ENCODE measurements around the gene PHYHD1.
"Not testable (repeated sequence)": the region's sequence is repeated elsewhere in the genome, so short reads cannot be mapped to it uniquely, and the experiment has no call there.

The PHYHD1 gene

GRCh38 chr9:128940946-128941755, 20.4 kb downstream of the PHYHD1 start:
- Histone ChIP-seq H3K4me1 (ENCODE audit: control insufficient read depth, insufficient read depth, low read length) (no peaks in the 10 kb centered on the region), H3K27me3 (ENCODE audit: control insufficient read depth, insufficient read depth, low read length, poor library complexity, severe bottlenecking) (no peaks in the 10 kb centered on the region), H3K4me3 (ENCODE audit: insufficient read depth, low read depth, low read length) (no peak overlapping the region), H3K36me3 (ENCODE audit: control insufficient read depth, insufficient read depth, low read length) (no peaks in the 10 kb centered on the region), H3K27ac (ENCODE audit: insufficient read depth, low read depth, low read length, poor library complexity, severe bottlenecking) (no peak overlapping the region), H3K9me3 (ENCODE audit: control insufficient read depth, low read length) (no peaks in the 10 kb centered on the region)
- 93 to 94% methylated on average over 12 of the region's 12 CpGs for WGBS, 2 experiments

GRCh38 chr9:128943832-128944620, 23.2 kb downstream of the PHYHD1 start:
- no peaks in the 10 kb centered on the region for H3K9me3 ChIP-seq (ENCODE audit: control insufficient read depth, low read length)
- no peaks in the 10 kb centered on the region for H3K4me1 ChIP-seq (ENCODE audit: control insufficient read depth, insufficient read depth, low read length)
- no peaks in the 10 kb centered on the region for H3K36me3 ChIP-seq (ENCODE audit: control insufficient read depth, insufficient read depth, low read length)
- no peaks in the 10 kb centered on the region for H3K27me3 ChIP-seq (ENCODE audit: control insufficient read depth, insufficient read depth, low read length, poor library complexity, severe bottlenecking)
- WGBS, 2 experiments = 90 to 95% methylated on average over 6 to 7 of the region's 7 CpGs
- no peak overlapping the region for H3K27ac ChIP-seq (ENCODE audit: insufficient read depth, low read depth, low read length, poor library complexity, severe bottlenecking)
- no peak overlapping the region for H3K4me3 ChIP-seq (ENCODE audit: insufficient read depth, low read depth, low read length)

- not testable (repeated sequence) for H3K4me1 ChIP-seq (ENCODE audit: control insufficient read depth, insufficient read depth, low read length); H3K4me3 ChIP-seq (ENCODE audit: insufficient read depth, low read depth, low read length); H3K27ac ChIP-seq (ENCODE audit: insufficient read depth, low read depth, low read length, poor library complexity, severe bottlenecking); H3K9me3 ChIP-seq (ENCODE audit: control insufficient read depth, low read length); H3K36me3 ChIP-seq (ENCODE audit: control insufficient read depth, insufficient read depth, low read length); H3K27me3 ChIP-seq (ENCODE audit: control insufficient read depth, insufficient read depth, low read length, poor library complexity, severe bottlenecking)
- WGBS, 2 experiments = 92 to 95% methylated on average over 7 of the region's 7 CpGs
Measured at GRCh38 chr9:128944966-128945365, 24.2 kb downstream of the PHYHD1 start.

GRCh38 chr9:128945798-128946501, 25.2 kb downstream of the PHYHD1 start:
- Histone ChIP-seq H3K4me1 (ENCODE audit: control insufficient read depth, insufficient read depth, low read length) (no peaks in the 10 kb centered on the region), H3K36me3 (ENCODE audit: control insufficient read depth, insufficient read depth, low read length) (no peaks in the 10 kb centered on the region), H3K27ac (ENCODE audit: insufficient read depth, low read depth, low read length, poor library complexity, severe bottlenecking) (no peak overlapping the region), H3K4me3 (ENCODE audit: insufficient read depth, low read depth, low read length) (peak overlapping the region; percentile 91), H3K27me3 (ENCODE audit: control insufficient read depth, insufficient read depth, low read length, poor library complexity, severe bottlenecking) (no peaks in the 10 kb centered on the region), H3K9me3 (ENCODE audit: control insufficient read depth, low read length) (no peaks in the 10 kb centered on the region)
- 97% methylated on average over 19 of the region's 19 CpGs for WGBS, 2 experiments

GRCh38 chr9:128946571-128947276, 25.9 kb downstream of the PHYHD1 start:
- WGBS, 2 experiments = 41% methylated on average over 30 of the region's 30 CpGs
- Histone ChIP-seq H3K36me3 (ENCODE audit: control insufficient read depth, insufficient read depth, low read length) (no peaks in the 10 kb centered on the region), H3K9me3 (ENCODE audit: control insufficient read depth, low read length) (no peaks in the 10 kb centered on the region), H3K4me1 (ENCODE audit: control insufficient read depth, insufficient read depth, low read length) (no peaks in the 10 kb centered on the region), H3K4me3 (ENCODE audit: insufficient read depth, low read depth, low read length) (peak overlapping the region; percentile 91), H3K27me3 (ENCODE audit: control insufficient read depth, insufficient read depth, low read length, poor library complexity, severe bottlenecking) (no peaks in the 10 kb centered on the region), H3K27ac (ENCODE audit: insufficient read depth, low read depth, low read length, poor library complexity, severe bottlenecking) (no peak overlapping the region)

GRCh38 chr9:128947277-128947526, 26.4 kb downstream of the PHYHD1 start:
- no peaks in the 10 kb centered on the region for H3K9me3 ChIP-seq (ENCODE audit: control insufficient read depth, low read length)
- H3K4me1 ChIP-seq (ENCODE audit: control insufficient read depth, insufficient read depth, low read length) = no peaks in the 10 kb centered on the region
- H3K27me3 ChIP-seq (ENCODE audit: control insufficient read depth, insufficient read depth, low read length, poor library complexity, severe bottlenecking) = no peaks in the 10 kb centered on the region
- no peaks in the 10 kb centered on the region for H3K36me3 ChIP-seq (ENCODE audit: control insufficient read depth, insufficient read depth, low read length)
- H3K4me3 ChIP-seq (ENCODE audit: insufficient read depth, low read depth, low read length) = peak overlapping the region; percentile 91
- no peak overlapping the region for H3K27ac ChIP-seq (ENCODE audit: insufficient read depth, low read depth, low read length, poor library complexity, severe bottlenecking)
- WGBS, 2 experiments = 0% methylated on average over 20 of the region's 20 CpGs

GRCh38 chr9:128947527-128948301, 26.9 kb downstream of the PHYHD1 start, which contains the start of the genes DOLK and NUP188:
Gene DOLK (minus strand): TSS chr9:128947603. CDS start chr9:128947303, 300 bp downstream.
Gene NUP188 (plus strand): TSS chr9:128947699. CDS start chr9:128947720, 21 bp downstream.
- H3K27ac ChIP-seq (ENCODE audit: insufficient read depth, low read depth, low read length, poor library complexity, severe bottlenecking) = no peak within 1 kb of the TSS
- H3K9me3 ChIP-seq (ENCODE audit: control insufficient read depth, low read length) = no peaks in the 10 kb centered on the region
- peaks cover 3% of the 10 kb centered on the region for H3K36me3 ChIP-seq (ENCODE audit: control insufficient read depth, insufficient read depth, low read length)
- no peaks in the 10 kb centered on the region for H3K27me3 ChIP-seq (ENCODE audit: control insufficient read depth, insufficient read depth, low read length, poor library complexity, severe bottlenecking)
- WGBS, 2 experiments = 0% methylated on average over 86 of the region's 86 CpGs
- no peaks in the 10 kb centered on the region for H3K4me1 ChIP-seq (ENCODE audit: control insufficient read depth, insufficient read depth, low read length)
- peak within 1 kb of the TSS; percentile 91 for H3K4me3 ChIP-seq (ENCODE audit: insufficient read depth, low read depth, low read length)

- H3K4me1 ChIP-seq (ENCODE audit: control insufficient read depth, insufficient read depth, low read length); H3K27me3 ChIP-seq (ENCODE audit: control insufficient read depth, insufficient read depth, low read length, poor library complexity, severe bottlenecking); H3K9me3 ChIP-seq (ENCODE audit: control insufficient read depth, low read length); H3K4me3 ChIP-seq (ENCODE audit: insufficient read depth, low read depth, low read length); H3K27ac ChIP-seq (ENCODE audit: insufficient read depth, low read depth, low read length, poor library complexity, severe bottlenecking): not testable (repeated sequence)
- WGBS, 2 experiments = 99% methylated on average over 7 to 9 of the region's 9 CpGs
- peaks cover 44% of the 10 kb centered on the region for H3K36me3 ChIP-seq (ENCODE audit: control insufficient read depth, insufficient read depth, low read length)
Measured at GRCh38 chr9:128961403-128961802, 40.6 kb downstream of the PHYHD1 start.

- H3K27me3 ChIP-seq (ENCODE audit: control insufficient read depth, insufficient read depth, low read length, poor library complexity, severe bottlenecking) = no peaks in the 10 kb centered on the region
- 94 to 97% methylated on average over 5 of the region's 5 CpGs for WGBS, 2 experiments
- no peak overlapping the region for H3K27ac ChIP-seq (ENCODE audit: insufficient read depth, low read depth, low read length, poor library complexity, severe bottlenecking)
- no peak overlapping the region for H3K4me3 ChIP-seq (ENCODE audit: insufficient read depth, low read depth, low read length)
- H3K9me3 ChIP-seq (ENCODE audit: control insufficient read depth, low read length) = no peaks in the 10 kb centered on the region
- H3K36me3 ChIP-seq (ENCODE audit: control insufficient read depth, insufficient read depth, low read length) = peaks cover 37% of the 10 kb centered on the region
- no peaks in the 10 kb centered on the region for H3K4me1 ChIP-seq (ENCODE audit: control insufficient read depth, insufficient read depth, low read length)
Measured at GRCh38 chr9:128969491-128969890, 48.7 kb downstream of the PHYHD1 start.
